DOHH2 (cell line): ENCODE measurements around the gene ENTPD2.

Experiments
- H3F3A ChIP-seq: fragments of 200-600 bp; sonication (generic), shearing (Covaris generic); 2 replicates; pipeline ENCODE4 v1.6.0; 2016; ENCODE audit warnings: antibody characterized with exemption, mild to moderate bottlenecking; ENCODE audit not compliant: control insufficient read depth, insufficient read depth
- H3K27ac ChIP-seq: fragments of 200-600 bp; sonication (generic); 2 replicates; pipeline ENCODE4 v1.5.1; 2014; ENCODE audit warnings: low read depth, mild to moderate bottlenecking, low read length, moderate library complexity
- H3K27me3 ChIP-seq: fragments of 200-600 bp; sonication (generic); 2 replicates; pipeline ENCODE4 v1.6.1; 2014; ENCODE audit warnings: mild to moderate bottlenecking, low read length, mixed read lengths; ENCODE audit not compliant: control insufficient read depth
- H3K36me3 ChIP-seq: fragments of 200-600 bp; sonication (generic); 2 replicates; pipeline ENCODE4 v1.6.1; 2014; ENCODE audit warnings: mild to moderate bottlenecking, low read length, moderate library complexity, mixed read lengths; ENCODE audit not compliant: control insufficient read depth
- H3K4me1 ChIP-seq: fragments of 200-600 bp; sonication (generic); 2 replicates; pipeline ENCODE4 v1.6.1; 2014; ENCODE audit warnings: mild to moderate bottlenecking, low read length, mixed read lengths; ENCODE audit not compliant: control insufficient read depth
- H3K4me2 ChIP-seq: fragments of 200-600 bp; sonication (generic); 2 replicates; pipeline ENCODE4 v1.6.0; 2014; ENCODE audit warnings: mild to moderate bottlenecking, low read length, moderate library complexity
- H3K4me3 ChIP-seq: fragments of 200-600 bp; sonication (generic); 2 replicates; pipeline ENCODE4 v1.5.1; 2014; ENCODE audit warnings: mild to moderate bottlenecking, low read length, mixed read lengths
- H3K79me2 ChIP-seq: fragments of 200-600 bp; sonication (generic); 2 replicates; pipeline ENCODE4 v1.6.1; 2014; ENCODE audit warnings: mild to moderate bottlenecking, low read length, mixed read lengths; ENCODE audit not compliant: control insufficient read depth
- H3K9me2 ChIP-seq: fragments of 200-600 bp; sonication (generic); replicated peaks from 2 replicates; pipeline ENCODE4 v1.6.1; 2014; ENCODE audit warnings: mild to moderate bottlenecking, low read length, mixed read lengths; ENCODE audit not compliant: control insufficient read depth
- H3K9me3 ChIP-seq: fragments of 200-600 bp; sonication (generic); 2 replicates; pipeline ENCODE4 v1.6.1; 2014; ENCODE audit warnings: antibody characterized with exemption, low read length, mixed read lengths; ENCODE audit not compliant: control insufficient read depth, insufficient read depth
- H4K20me1 ChIP-seq: fragments of 200-600 bp; sonication (generic); 2 replicates; pipeline ENCODE4 v1.6.0; 2014; ENCODE audit warnings: low read depth, mild to moderate bottlenecking, antibody characterized with exemption, low read length, moderate library complexity; ENCODE audit not compliant: control insufficient read depth, insufficient read depth
- CTCF ChIP-seq: fragments of 200-600 bp; sonication (generic); IDR thresholded peaks from one replicate; pipeline ENCODE4 v1.5.1; 2014; ENCODE audit warnings: antibody characterized with exemption, mild to moderate bottlenecking, low read depth, low read length; ENCODE audit not compliant: poor library complexity, severe bottlenecking
- EZH2phosphoT487 ChIP-seq: fragments of 200-600 bp; sonication (generic); IDR thresholded peaks from 2 replicates; pipeline ENCODE4 v1.6.1; 2017; ENCODE audit warnings: borderline replicate concordance, mild to moderate bottlenecking, antibody characterized with exemption, low read length, moderate library complexity, mixed read lengths

The ENTPD2 gene

DNA sequence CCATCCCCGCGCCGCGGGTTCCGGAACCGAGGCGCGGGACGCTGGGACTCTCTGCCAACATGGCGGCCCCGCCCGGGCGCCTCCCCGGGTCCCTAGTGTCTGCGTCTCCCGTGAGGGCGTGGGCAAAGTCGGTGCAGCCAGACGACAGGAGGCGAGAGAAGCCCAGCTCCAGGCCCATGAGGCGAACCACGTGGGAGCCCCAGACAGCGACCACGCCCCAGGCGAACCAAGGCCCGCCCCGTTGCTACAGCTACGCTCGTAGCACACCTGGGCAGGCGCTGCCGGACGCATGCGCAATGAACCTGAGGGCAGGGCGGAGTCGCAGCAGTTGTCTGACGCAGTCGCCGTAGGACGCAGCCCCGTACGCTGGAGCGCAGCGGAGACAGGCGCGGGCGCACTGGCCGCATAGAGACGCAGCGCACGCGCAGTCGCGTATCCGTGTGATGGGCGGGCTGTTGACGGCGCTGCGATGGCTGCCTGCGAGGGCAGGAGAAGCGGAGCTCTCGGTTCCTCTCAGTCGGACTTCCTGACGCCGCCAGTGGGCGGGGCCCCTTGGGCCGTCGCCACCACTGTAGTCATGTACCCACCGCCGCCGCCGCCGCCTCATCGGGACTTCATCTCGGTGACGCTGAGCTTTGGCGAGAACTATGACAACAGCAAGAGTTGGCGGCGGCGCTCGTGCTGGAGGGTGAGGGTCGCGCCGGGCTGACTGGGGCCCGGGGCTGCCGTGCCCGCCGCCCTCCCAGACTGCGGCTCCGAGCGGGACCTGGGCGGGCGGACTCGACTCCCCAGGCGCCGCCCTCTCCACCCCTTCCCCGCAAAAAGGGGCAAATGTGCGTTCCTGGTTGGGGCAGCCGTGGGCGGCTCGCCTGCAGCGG, 32.9 kb upstream of the ENTPD2 start, which contains the start of gene MAN1B1:
TSS of gene MAN1B1 (plus strand) at position 455 of the 878 bp plus-strand sequence. CDS start at position 470, 15 bp downstream.
- Histone ChIP-seq H3F3A (peaks cover 3% of the 10 kb centered on the region; the same call in 1 of the 2 replicates), H3K36me3 (peaks cover 29% of the 10 kb centered on the region), H3K27ac (peak within 1 kb of the TSS; percentile 58), H3K4me3 (peak within 1 kb of the TSS; percentile 93), H3K79me2 (peaks cover 17% of the 10 kb centered on the region), H3K9me2 (no peaks in the 10 kb centered on the region), H3K4me2 (peak within 1 kb of the TSS; percentile 99), H3K27me3 (no peaks in the 10 kb centered on the region), H3K9me3 (no peaks in the 10 kb centered on the region), H4K20me1 (no peaks in the 10 kb centered on the region), H3K4me1 (peaks cover 22% of the 10 kb centered on the region)
- TF ChIP-seq EZH2phosphoT487, result no peak
- TF ChIP-seq CTCF, result no peak

GRCh38 chr9:137085920-137086530, 32.2 kb upstream of the ENTPD2 start:
- H3K9me2 ChIP-seq, result no peaks in the 10 kb centered on the region
- H3K4me3 ChIP-seq, result peak overlapping the region; percentile 82
- peak overlapping the region; percentile 57 for H3K27ac ChIP-seq
- H4K20me1 ChIP-seq, result no peaks in the 10 kb centered on the region
- H3K79me2 ChIP-seq, result peaks cover 17% of the 10 kb centered on the region
- H3F3A ChIP-seq, result peaks cover 3% of the 10 kb centered on the region; the same call in 1 of the 2 replicates
- peaks cover 22% of the 10 kb centered on the region for H3K4me1 ChIP-seq
- H3K4me2 ChIP-seq, result peak overlapping the region; percentile 99
- H3K9me3 ChIP-seq, result no peaks in the 10 kb centered on the region
- H3K27me3 ChIP-seq, result no peaks in the 10 kb centered on the region
- no peak for TF ChIP-seq EZH2phosphoT487
- TF ChIP-seq CTCF, result no peak
- H3K36me3 ChIP-seq, result peaks cover 31% of the 10 kb centered on the region

- Histone ChIP-seq H3K4me1 (peaks cover 22% of the 10 kb centered on the region), H3K9me3 (no peaks in the 10 kb centered on the region), H3K79me2 (peaks cover 17% of the 10 kb centered on the region), H3K9me2 (no peaks in the 10 kb centered on the region), H3K27me3 (no peaks in the 10 kb centered on the region), H3F3A (peaks cover 3% of the 10 kb centered on the region; the same call in 1 of the 2 replicates), H4K20me1 (no peaks in the 10 kb centered on the region), H3K36me3 (peaks cover 39% of the 10 kb centered on the region), H3K4me2 (no peak overlapping the region), H3K27ac (no peak overlapping the region), H3K4me3 (no peak overlapping the region)
- TF ChIP-seq EZH2phosphoT487 (no peak), CTCF (no peak)
These were observed 30.7 kb upstream of the ENTPD2 start for GRCh38 chr9:137084526-137084925.
